ENCODE results near the gene ZNF407. TPM values are rescaled to one million over a fixed set of nuclear protein-coding genes. Genes with fewer than 3 reads are reported as not detected.

ZNF407 gene
- total RNA-seq, 1 donor from 2014 or later = 10.6 TPM

DNA sequence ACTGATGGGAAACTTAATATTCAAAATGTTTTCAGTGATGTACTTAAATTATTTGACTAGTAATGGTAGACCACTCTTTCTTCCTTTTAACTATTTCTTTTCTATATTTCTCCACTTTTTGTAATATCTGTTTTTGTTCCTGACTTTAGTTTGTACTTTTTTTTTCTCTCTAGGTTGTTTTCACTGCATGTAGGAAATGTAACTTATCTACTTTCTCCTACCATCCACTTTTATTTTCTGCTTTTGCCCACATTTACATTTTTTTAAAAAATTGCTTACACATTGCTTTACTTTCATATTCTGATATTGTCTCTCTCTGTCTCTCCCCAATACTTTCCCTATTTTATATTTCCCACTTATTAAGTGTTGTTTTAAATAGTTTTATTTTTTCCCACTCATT is 47.0 kb downstream of the ZNF407 start:
- Histone ChIP-seq H3K4me3 (no peak overlapping the region), H3K27me3 (ENCODE audit: low read depth) (no peaks in the 10 kb centered on the region), H3K9me3 (replicated peaks) (no peaks in the 10 kb centered on the region), H3K4me1 (peaks cover 3% of the 10 kb centered on the region), H3K36me3 (no peaks in the 10 kb centered on the region), H3K27ac (replicated peaks) (no peak overlapping the region)
- TF ChIP-seq, protein P1, sequence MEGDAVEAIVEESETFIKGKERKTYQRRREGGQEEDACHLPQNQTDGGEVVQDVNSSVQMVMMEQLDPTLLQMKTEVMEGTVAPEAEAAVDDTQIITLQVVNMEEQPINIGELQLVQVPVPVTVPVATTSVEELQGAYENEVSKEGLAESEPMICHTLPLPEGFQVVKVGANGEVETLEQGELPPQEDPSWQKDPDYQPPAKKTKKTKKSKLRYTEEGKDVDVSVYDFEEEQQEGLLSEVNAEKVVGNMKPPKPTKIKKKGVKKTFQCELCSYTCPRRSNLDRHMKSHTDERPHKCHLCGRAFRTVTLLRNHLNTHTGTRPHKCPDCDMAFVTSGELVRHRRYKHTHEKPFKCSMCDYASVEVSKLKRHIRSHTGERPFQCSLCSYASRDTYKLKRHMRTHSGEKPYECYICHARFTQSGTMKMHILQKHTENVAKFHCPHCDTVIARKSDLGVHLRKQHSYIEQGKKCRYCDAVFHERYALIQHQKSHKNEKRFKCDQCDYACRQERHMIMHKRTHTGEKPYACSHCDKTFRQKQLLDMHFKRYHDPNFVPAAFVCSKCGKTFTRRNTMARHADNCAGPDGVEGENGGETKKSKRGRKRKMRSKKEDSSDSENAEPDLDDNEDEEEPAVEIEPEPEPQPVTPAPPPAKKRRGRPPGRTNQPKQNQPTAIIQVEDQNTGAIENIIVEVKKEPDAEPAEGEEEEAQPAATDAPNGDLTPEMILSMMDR (IDR thresholded peaks at IDR 0.05; ENCODE audit: borderline replicate concordance) = no peak
- no peak for DNase-seq
- intact Hi-C loops (cut with micrococcal nuclease) = loop anchor here (5.0 kb wide), 1 partner anchor 1468 kb away; no protein-coding TSS in a partner anchor

DNA sequence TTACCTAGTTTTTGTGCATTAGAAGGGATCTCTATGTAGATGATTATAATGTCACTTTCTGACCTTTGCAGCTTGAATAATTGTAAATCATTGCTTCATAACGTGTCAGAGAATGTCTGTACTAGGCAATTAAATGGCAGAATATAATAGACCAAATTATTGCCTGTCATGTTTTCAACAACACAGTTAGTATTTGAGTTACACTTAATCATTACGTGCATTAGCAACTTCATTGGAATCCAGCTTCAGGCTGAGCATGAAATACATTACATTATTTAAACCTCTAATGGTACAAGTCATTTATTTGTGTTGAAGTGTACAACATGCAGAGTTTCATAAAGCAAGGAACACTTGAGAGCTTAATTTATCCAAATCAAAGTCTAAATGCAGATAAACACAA is 48.0 kb downstream of the ZNF407 start:
- no peak overlapping the region for H3K27ac ChIP-seq (replicated peaks)
- no peaks in the 10 kb centered on the region for H3K9me3 ChIP-seq (replicated peaks)
- H3K27me3 ChIP-seq (ENCODE audit: low read depth) = no peaks in the 10 kb centered on the region
- no peak for DNase-seq
- intact Hi-C loops (cut with micrococcal nuclease) = loop anchor here (5.0 kb wide), 1 partner anchor 1467 kb away; no protein-coding TSS in a partner anchor
- TF ChIP-seq, protein P1 (IDR thresholded peaks at IDR 0.05; ENCODE audit: borderline replicate concordance) = no peak
- peaks cover 3% of the 10 kb centered on the region for H3K4me1 ChIP-seq
- H3K36me3 ChIP-seq = no peaks in the 10 kb centered on the region
- no peak overlapping the region for H3K4me3 ChIP-seq

DNA sequence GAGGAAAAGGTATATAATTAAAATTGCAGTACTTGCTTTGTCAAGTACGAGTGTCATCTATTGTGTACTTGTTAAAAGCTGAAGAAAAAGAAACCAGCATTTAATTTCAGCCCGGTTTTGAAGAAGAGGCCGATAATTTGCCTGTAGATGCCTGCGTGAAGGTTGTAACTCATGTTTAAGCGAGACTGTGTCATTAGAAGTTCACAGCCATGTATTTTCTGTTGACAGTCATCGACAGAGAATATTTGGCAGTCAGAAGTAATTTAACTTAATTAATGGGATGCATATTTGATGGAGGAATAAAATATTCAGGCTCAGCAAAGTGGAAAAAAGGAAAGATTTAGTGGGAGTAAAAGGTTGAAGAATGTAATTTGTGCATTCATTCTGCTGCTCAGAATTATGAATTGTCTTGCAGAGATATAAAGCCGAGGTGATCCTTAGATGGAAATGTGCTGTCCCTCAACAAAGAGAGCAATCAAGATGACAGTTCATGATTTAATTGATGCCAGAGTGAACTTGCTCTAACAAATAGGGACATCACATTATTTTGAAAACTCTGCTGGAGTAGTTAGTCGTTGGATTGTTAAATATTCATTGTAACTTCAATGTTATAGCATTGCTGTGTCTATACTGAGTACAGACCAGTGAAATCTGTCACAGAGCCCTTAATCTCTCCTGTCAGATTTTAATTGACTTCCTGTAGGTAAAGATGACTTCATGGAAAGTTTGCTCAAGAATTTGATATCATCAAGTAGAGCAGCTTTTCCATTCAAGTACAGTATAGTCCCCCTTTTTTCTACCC is 53.9 kb downstream of the ZNF407 start:
- Histone ChIP-seq H3K27me3 (ENCODE audit: low read depth) (no peaks in the 10 kb centered on the region), H3K36me3 (no peaks in the 10 kb centered on the region), H3K9me3 (replicated peaks) (no peaks in the 10 kb centered on the region), H3K4me1 (peaks cover 3% of the 10 kb centered on the region), H3K27ac (replicated peaks) (no peak overlapping the region), H3K4me3 (no peak overlapping the region)
- DNase-seq = no peak
- intact Hi-C loops (cut with micrococcal nuclease) = loop anchor here (2.0 kb wide), 1 partner anchor 827 kb away; no protein-coding TSS in a partner anchor
- TF ChIP-seq, protein P1 (IDR thresholded peaks at IDR 0.05; ENCODE audit: borderline replicate concordance) = no peak

DNA sequence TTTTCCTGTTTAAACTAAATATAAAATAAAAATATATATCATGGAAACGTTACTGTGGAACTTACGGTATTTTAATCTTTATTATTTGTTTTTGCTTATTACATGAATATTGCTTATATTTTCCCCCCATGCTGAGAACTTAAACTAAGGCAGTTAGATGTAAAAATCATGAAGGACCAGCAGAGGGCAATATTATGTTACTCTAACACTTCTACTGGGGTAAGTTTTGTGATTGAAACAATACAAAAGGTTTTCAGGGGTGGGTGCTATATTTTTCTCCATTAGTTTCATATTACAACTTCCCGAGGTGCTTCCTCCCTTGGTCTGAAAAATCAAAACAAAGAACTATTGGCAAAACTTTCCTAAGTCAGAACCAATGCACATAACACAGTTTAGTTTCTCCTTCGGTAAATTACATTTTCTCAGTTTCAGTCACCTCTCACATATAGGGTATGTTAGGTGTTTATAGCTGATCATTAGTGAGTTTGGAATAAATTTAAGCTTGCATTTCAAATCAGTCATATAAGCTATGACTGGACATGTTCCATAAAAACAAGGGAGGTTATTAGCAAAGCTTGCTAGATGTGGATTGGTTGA is 54.8 kb downstream of the ZNF407 start:
- DNase-seq = no peak
- no peaks in the 10 kb centered on the region for H3K36me3 ChIP-seq
- H3K27ac ChIP-seq (replicated peaks) = no peak overlapping the region
- H3K4me1 ChIP-seq = peaks cover 3% of the 10 kb centered on the region
- TF ChIP-seq, protein P1 (IDR thresholded peaks at IDR 0.05; ENCODE audit: borderline replicate concordance) = peak; percentile 68
- H3K9me3 ChIP-seq (replicated peaks) = no peaks in the 10 kb centered on the region
- H3K27me3 ChIP-seq (ENCODE audit: low read depth) = no peaks in the 10 kb centered on the region
- H3K4me3 ChIP-seq = no peak overlapping the region
- intact Hi-C loops (cut with micrococcal nuclease) = loop anchor here (2.0 kb wide), 1 partner anchor 826 kb away; no protein-coding TSS in a partner anchor

DNA sequence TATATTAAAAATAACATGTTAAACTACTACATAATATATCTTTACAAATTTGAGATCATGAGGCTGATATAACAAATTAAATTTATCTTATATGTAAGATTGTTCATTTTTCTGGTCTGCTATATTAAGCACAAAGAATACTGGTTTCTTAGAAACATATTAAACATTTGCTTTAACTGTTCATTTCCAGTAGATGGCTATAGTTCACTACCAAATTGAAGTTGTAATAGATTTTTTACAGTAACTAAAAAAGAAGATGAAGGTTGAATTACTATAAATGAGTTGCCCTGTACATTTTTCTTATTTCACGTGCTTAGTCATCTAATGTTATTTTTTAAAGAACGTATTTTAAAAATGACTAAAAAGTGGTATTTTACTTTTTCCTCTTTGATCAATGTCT is 57.0 kb downstream of the ZNF407 start:
- H3K27ac ChIP-seq (replicated peaks) = no peak overlapping the region
- no peaks in the 10 kb centered on the region for H3K9me3 ChIP-seq (replicated peaks)
- intact Hi-C loops (cut with micrococcal nuclease) = no loop called here
- no peaks in the 10 kb centered on the region for H3K36me3 ChIP-seq
- no peak for DNase-seq
- TF ChIP-seq, protein P1 (IDR thresholded peaks at IDR 0.05; ENCODE audit: borderline replicate concordance) = peak; percentile 25
- H3K27me3 ChIP-seq (ENCODE audit: low read depth) = no peaks in the 10 kb centered on the region
- H3K4me1 ChIP-seq = peaks cover under 1% of the 10 kb centered on the region
- no peak overlapping the region for H3K4me3 ChIP-seq
